HG02870 (cell line): ENCODE measurements around the gene RASGRP4.

Experiments used
- ATAC-seq: cut with Tn5 transposase; IDR thresholded peaks from one replicate; pipeline ENCODE4 v1.9.1; 2021; ENCODE audit warnings: mild to moderate bottlenecking, moderate library complexity; ENCODE audit not compliant: unreplicated experiment

The RASGRP4 gene

DNA sequence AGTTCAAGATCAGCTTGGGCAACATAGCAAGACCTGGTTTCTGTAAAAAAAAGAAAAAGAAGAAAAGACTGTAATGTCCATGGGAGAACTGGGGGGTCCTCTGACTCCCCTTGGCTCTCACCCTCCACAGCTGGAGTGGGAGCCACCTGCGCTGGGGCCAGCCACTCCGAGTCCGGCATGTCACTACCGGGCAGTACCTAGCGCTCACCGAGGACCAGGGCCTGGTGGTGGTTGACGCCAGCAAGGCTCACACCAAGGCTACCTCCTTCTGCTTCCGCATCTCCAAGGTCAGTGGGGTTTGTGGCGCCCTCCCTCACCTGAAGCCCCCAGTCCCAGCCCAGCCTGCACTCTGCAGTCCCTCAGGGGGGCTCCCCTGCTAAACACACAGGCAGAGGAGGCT is 22.2 kb upstream of the RASGRP4 start:
- ATAC-seq = no peak

DNA sequence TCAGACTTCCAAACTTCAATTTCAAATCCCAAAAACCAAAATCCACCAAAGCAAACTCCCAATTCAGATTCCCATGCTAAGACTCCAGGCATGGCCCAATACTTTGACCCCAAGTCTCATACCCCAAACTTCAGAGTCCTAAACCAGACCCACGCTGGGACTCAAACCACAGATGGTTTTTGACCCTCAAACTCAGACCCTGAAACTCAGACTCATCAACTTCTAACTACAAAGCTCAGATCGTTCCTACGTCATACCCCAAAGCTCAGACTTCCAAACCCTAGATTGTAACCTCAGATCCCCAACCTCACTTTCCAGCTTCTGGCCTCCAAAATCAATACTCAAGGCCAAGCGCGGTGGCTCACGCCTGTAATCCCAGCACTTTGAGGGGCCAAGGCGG is 19.3 kb upstream of the RASGRP4 start:
- ATAC-seq = no peak

GRCh38 chr19:38444026-38444425 is 18.0 kb upstream of the RASGRP4 start:
- no peak for ATAC-seq

GRCh38 chr19:38443458-38443999 is 17.5 kb upstream of the RASGRP4 start:
- ATAC-seq = no peak

DNA sequence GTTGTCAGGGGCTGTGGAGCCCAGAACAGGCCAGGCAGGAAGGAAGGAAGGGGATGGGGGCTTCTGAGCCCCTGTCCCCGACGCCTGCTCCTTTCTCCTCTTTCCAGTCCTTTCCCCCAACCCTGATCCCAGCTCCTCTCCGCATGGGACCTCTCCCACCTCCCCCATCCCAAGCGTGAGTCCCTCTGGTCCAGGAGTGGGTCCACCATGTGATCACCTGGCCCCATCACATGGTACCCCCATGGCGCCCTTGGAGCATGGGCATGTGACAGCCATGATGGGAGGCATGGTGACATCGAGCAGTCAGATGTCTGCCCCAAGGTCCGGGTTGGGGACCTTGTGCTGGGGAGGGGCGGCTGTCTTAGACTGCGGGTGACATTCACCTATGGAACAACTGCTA is 16.7 kb upstream of the RASGRP4 start:
- ATAC-seq = no peak

- ATAC-seq = no peak
Observed at GRCh38 chr19:38441657-38442348, 15.8 kb upstream of the RASGRP4 start.

- no peak for ATAC-seq
Observed at GRCh38 chr19:38440592-38440991, 14.6 kb upstream of the RASGRP4 start.

- ATAC-seq = no peak
Observed at GRCh38 chr19:38437917-38438316, 11.9 kb upstream of the RASGRP4 start.

DNA sequence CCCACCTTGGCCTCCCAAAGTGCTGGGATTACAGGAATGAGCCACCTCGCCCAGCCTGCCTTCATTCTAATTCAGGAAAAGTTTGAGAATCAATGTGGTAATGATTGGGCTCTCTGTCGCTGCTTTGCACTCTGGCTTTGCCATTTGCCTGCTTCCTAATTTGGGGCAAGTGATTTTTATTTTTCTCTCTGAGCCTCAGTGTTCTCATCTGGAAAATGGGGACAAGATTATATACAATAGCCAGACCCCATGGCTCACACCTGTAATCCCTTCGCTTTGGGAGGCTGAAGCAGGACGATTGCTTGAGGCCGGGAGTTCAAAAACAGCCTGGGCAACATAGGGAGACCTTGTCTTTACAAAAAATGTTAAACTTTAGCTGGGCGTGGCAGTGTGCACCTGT is 11.3 kb upstream of the RASGRP4 start:
- no peak for ATAC-seq

DNA sequence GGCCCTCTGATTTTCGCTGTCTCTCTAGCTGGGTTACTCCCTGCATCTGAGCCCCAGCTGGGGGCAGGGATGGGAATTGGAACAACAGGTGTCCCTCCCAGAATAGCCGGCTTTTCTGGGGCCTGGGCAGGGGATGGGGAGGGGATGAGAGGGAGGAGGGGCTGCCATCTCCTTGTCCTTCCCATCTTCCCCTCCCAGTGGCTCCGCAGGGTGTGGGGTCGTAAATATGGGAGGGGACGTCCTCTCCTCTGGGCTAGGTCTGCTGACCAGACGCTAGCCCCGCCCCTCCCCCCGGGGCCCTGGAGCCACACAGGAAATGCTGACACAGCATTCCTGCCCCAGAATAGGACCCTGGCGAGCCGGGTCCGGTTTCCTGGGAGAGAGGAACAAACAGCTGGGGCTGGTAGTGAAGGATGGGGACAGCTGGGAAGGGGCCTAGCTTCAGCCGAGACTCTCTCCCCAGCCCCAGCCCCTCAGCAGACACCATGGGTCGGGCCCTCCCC is 8.6 kb upstream of the RASGRP4 start:
- ATAC-seq = no peak

- no peak for ATAC-seq
Observed at GRCh38 chr19:38433268-38433733, 7.3 kb upstream of the RASGRP4 start, which contains the start of gene RYR1. TSS of gene RYR1 (plus strand) at chr19:38433691. CDS start at chr19:38433830, 139 bp downstream.

DNA sequence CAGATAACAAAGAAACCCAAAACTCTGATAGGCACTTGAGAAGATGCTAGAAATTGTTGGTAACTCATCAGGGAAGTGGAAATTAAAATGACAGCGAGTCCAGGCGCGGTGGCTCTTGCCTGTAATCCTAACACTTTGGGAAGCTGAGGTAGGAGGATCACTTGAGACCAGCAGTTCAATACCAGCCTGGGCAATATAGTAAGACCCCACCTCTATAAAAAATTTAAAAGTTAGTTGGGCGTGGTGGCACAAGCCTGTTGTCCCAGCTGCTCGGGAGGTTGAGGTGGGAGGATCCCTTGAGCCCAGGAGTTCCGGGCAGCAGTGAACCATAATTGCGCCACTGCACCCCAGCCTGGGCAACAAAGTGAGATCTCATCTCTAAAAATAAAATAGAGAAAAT is 4.9 kb upstream of the RASGRP4 start:
- no peak for ATAC-seq

DNA sequence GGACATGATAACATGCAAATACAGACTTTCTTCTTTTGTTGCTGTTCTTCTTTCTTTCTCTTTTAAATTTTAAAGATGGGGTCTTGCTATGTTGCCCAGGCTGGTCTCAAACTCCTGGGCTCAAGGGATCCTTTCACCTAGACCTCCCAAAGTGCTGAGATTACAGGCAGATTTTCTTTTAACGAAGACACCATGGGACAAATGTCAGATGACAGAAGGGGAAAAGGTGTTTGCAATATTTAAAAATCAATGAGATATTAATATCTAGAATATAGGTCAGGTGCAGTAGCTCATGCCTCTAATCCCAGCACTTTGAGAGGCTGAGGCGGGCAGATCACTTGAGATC is 3.8 kb upstream of the RASGRP4 start:
- no peak for ATAC-seq

DNA sequence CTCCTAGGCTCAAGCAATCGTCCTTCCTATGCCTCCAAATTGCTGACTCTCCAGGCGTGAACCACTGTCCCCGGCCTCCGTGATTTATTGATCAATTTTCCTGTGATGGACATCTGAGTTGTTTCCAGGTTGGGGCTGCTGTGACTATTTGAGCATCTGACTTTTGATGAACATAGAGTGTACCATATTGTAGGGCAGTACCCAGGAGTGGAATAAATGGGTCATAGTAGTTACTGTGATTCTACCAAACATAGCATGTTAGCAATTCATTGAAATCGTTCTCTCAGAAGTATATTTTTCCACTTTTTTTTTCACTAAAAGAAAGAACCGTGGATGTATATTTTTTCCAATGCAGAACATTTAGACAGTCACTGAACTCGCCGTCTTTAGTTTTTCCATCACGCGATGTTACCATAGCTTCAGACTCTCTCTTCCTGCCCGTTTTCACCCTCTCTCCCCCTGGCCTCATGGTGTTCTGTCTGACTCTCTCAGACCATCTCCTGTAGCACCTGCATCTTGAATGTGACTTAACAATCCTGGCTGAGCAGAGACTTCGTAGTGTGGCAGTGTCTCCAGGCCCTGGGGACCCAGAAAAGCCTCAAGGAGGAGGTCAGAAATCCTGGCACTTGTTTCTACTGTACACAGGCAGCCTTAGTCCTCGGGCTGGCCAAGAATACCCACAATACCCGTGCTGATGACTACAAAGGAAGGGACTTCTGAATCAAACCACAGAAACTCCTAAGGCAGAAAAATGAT is 3.2 kb upstream of the RASGRP4 start:
- no peak for ATAC-seq

DNA sequence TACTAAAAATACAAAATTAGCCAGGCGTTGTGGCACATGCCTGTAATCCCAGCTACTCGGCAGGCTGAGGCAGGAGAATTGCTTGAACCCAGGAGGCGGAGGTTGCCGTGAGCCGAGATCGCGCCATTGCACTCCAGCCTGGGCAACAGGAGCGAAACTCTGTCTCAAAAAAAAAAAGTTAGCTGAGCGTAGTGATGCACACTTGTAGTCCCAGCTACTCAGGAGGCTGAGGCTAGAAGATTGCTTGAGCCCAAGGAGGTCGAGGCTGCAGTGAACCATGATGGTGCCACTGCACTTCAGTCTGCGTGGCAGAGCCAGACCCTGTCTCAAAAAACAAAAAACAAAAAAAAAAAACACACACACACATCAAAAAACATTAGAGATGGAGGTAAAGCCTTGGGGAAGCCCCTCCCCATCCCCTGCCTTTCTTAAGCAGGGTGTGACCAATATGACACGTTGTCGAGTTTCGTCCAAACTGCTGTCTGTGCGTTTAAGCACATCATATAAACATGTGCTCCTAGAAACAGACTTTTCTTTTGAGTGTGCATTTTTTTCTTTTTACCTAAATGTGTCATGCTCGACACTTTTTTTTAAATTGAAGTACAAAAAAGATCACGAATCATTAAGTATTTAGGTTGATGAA is 1.1 kb upstream of the RASGRP4 start:
- peak; percentile 70 for ATAC-seq

- ATAC-seq = no peak
Observed at GRCh38 chr19:38425222-38425809, 703 bp downstream of the RASGRP4 start.

DNA sequence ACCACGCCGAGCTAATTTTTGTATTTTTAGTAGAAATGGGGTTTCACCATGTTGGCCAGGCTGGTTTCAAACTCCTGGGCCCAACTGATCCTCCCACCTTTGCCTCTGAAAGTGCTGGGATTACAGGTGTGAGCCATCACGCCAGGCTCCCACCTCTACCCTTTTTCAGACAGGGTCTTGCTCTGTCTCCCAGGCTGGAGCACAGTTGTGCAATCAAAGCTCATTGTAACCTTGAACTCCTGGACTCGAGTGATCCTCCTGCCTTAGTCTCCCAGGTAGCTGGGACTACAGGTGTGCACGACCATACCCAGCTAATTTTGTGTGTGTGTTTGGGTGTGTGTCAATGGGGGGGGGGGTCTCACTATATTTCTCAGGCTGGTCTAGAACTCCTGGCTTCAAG is 1.7 kb downstream of the RASGRP4 start:
- ATAC-seq = no peak

GRCh38 chr19:38422438-38422837 is 3.6 kb downstream of the RASGRP4 start:
- ATAC-seq = no peak

DNA sequence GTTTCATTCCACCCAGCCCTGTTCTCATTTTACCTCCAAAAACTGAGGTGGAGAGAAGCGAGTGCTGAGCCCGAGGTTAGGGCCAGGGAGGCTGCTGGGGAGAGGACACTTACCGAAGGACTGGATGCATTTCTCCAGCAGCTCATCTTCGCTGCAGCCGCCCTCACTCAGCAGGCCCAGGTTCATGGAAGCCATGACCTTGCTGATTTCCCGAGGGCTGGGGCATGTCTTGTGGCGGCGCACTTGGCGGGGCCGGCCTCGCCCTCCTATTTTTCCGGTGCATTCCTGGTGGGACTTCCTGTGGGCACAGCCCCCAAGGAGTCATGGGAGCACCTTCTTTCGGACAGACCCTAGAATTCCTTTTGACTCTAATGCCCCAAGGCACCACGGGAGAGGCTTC is 4.2 kb downstream of the RASGRP4 start:
- no peak for ATAC-seq

DNA sequence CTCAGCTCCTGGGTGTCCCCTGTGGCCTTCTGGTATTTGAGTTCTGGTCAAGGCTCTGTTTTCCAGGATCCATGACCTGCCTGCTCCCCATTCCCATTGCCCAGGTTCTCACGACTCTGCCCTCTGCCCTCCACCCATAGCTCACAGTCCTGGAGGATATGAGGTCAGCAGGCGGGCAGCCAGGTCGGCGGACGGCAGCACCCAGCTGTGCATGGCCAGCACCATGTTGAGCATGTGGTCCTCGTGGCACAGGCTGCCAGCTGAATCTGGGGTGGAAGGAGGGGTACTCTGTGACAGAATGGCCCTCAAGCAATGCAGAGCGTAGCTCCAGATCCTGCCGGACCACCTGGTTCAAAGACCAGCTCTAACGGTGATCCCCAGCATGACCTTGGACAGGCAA is 5.1 kb downstream of the RASGRP4 start:
- no peak for ATAC-seq
